IPS-18c (cell line): ENCODE results near the gene CCDC74B.
"Not testable (repeated sequence)": the region's sequence is repeated elsewhere in the genome, so short reads cannot be mapped to it uniquely, and the experiment has no call there.

Source experiments
- H3K4me3 ChIP-seq: 2 replicates; pipeline ENCODE4 v1.7.0; 2013; ENCODE audit warnings: low read depth, mild to moderate bottlenecking, low read length, moderate library complexity; ENCODE audit not compliant: insufficient read depth
- H3K9me3 ChIP-seq: one replicate; pipeline ENCODE4 v1.6.1; 2013; ENCODE audit warnings: mild to moderate bottlenecking, low read length, moderate library complexity; ENCODE audit not compliant: control insufficient read depth, insufficient read depth

The CCDC74B gene

GRCh38 chr2:130180404-130181324 lies 35.8 kb upstream of the CCDC74B start:
- H3K4me3 ChIP-seq, result peak overlapping the region; percentile 98
- H3K9me3 ChIP-seq, result not testable (repeated sequence)

DNA sequence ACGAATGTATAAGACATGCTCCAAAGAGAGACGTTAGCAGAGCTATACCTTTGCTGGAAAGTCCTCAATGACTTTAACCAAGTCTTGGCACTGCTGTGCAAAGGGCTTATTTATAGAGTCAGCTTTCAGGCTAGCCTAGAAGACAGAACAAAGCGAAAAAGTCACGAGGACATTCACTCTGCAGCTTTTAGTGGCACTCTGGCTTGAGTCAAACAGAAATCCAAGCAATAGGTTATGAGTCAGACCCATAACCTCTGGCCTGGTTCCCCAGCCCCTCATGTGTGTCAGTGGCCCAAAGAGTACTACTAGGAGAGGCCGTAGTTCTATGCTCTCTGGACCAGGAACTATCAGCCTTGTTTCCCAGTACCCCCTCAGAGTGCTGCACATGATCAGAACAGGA lies 30.0 kb upstream of the CCDC74B start:
- H3K4me3 ChIP-seq, H3K9me3 ChIP-seq: not testable (repeated sequence)

- no peak overlapping the region for H3K4me3 ChIP-seq
- H3K9me3 ChIP-seq, result no peaks in the 10 kb centered on the region
Measured at GRCh38 chr2:130169896-130170295, 25.0 kb upstream of the CCDC74B start.

DNA sequence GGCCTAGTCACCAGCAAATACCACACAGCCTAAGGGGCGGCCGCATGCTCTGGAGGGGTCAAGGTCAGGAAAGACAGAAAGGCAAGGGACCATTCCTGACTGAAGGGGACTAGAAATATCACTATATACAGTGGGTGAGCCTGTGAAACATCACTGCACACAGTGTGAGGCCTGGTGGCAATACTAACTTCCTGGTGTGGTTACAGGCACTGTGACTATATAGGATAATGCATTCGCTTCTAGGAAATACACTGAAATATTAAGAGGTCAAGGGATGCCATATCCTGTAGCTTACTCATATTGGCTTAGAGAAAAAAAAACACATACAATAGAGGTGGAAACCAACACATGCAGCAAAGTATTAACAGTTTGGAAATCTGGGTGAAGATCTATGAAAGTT lies 24.3 kb upstream of the CCDC74B start:
- H3K9me3 ChIP-seq, H3K4me3 ChIP-seq: not testable (repeated sequence)

- H3K9me3 ChIP-seq, H3K4me3 ChIP-seq: not testable (repeated sequence)
Measured at GRCh38 chr2:130166611-130167010, 21.7 kb upstream of the CCDC74B start.

GRCh38 chr2:130165293-130166016 lies 20.5 kb upstream of the CCDC74B start:
- H3K4me3 ChIP-seq, result no peak overlapping the region
- no peaks in the 10 kb centered on the region for H3K9me3 ChIP-seq

GRCh38 chr2:130162968-130163367 lies 18.1 kb upstream of the CCDC74B start:
- H3K4me3 ChIP-seq, result no peak overlapping the region
- no peaks in the 10 kb centered on the region for H3K9me3 ChIP-seq

DNA sequence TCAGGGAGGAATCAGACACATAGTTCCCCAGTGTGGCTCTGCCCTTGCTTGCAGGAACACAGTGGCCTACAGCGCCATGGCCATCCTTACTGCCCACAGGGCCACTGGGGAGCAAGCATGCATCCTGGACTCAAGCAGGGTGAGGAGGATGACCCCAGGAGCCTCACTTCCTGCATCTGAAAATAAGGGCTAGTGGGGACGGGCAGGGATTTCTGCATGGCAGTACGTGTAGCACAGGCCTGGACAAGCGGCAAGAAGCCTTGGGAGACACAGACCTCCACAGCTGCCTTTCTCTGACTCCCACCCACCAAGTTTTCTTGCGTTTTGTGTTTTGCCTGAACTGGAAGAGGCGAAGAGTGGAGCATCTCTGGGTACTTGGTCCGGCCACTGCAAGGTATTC lies 17.6 kb upstream of the CCDC74B start:
- H3K9me3 ChIP-seq, H3K4me3 ChIP-seq: not testable (repeated sequence)

GRCh38 chr2:130160838-130161705 lies 16.2 kb upstream of the CCDC74B start:
- not testable (repeated sequence) for H3K4me3 ChIP-seq, H3K9me3 ChIP-seq

- H3K9me3 ChIP-seq, result no peaks in the 10 kb centered on the region
- no peak overlapping the region for H3K4me3 ChIP-seq
Measured at GRCh38 chr2:130160131-130160530, 15.2 kb upstream of the CCDC74B start.

DNA sequence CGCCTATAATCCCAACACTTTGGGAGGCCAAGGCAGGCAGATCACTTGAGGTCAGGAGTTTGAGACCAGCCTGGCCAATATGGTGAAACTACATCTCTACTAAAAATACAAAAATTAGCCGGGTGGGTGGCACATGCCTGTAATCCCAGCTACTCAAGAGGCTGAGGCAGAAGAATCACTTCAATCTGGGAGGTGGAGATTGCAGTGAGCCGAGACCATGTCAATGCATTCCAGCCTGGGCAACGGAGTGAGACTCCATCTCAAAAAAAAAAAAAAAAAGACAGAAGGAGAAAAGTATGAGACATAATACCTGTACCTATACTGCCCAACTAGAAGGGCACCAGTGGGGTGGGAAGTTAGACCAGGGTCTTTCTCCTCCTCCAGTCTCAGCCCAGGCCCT lies 14.5 kb upstream of the CCDC74B start:
- not testable (repeated sequence) for H3K4me3 ChIP-seq, H3K9me3 ChIP-seq

- Histone ChIP-seq H3K9me3 (no peaks in the 10 kb centered on the region), H3K4me3 (no peak overlapping the region)
Measured at GRCh38 chr2:130158631-130159030, 13.7 kb upstream of the CCDC74B start.

GRCh38 chr2:130157825-130158514 lies 13.1 kb upstream of the CCDC74B start:
- not testable (repeated sequence) for H3K4me3 ChIP-seq, H3K9me3 ChIP-seq

DNA sequence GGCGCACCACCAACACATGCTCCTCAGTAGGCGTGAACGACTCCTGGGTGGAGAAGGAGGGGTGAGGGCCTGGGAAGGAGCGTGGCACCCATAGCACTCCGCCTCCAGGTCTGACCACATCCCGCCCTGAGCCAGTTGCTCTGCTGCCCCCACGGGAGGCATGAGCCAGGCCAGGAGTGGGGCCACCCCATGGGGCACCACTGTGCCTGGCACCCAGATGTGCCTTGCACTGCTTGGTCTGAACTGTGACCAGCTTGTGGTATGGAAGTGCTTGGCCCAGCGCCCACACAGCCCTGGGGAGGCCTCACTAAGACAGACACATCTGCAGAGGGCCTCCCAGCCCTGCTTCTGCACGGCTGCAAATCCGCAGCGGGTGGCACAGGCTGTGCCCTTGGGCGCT lies 12.4 kb upstream of the CCDC74B start:
- H3K4me3 ChIP-seq, H3K9me3 ChIP-seq: not testable (repeated sequence)

DNA sequence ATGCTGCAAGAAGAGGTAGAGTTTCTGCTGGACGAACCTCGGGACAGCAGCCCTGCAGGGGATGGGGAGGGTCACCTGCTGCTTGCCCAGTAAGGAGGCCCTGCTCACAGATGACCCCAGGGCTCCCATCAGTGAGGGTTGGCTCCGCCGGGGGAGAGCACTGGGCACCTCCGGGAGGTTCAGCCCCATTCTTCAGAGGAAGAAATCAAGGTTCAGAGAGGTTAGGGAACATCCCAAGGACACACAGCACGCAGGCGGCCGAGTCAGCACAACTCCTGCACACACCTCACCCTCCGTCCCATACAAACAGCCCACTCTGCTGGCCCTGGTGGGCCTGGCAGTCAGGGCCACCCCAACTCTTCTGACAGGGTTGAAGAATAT lies 11.7 kb upstream of the CCDC74B start:
- Histone ChIP-seq H3K4me3 (no peak overlapping the region), H3K9me3 (no peaks in the 10 kb centered on the region)

DNA sequence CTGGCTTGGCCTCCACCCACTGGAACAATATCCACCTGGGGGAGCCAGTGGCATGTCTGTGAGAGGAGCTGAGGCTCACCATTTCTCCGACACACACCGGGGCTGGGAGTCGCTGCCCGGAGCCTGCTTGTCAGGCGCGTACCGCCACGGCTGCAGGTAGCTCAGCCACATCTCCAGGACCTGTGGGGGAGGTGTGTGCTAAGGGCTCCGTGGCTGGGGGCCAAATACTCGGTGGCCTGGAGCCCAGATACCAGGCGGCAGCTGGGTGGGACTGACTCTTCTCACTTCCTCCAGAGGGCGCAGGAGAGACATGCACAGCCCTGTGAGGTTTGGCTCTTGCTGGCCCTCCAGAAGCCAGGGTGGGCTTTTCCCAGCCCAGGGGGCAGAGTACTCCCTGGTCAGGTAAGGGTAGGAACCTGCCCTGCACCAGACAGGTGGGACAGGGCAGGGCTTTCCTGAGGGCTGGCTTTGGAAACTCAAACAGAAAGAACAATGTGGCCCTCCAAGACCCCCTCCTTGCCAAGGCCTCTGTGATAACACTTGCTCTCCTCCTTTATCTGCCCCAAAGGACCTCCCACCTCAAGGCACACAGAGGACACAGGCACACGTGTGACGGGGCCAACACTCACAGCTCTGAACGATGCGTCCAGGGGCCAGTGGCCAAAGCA lies 11.2 kb upstream of the CCDC74B start:
- H3K4me3 ChIP-seq, H3K9me3 ChIP-seq: not testable (repeated sequence)
